Measurements from ENCODE around the gene IER2.

IER2 gene

GRCh38 chr19:13121551-13122274 is 28.5 kb upstream of the IER2 start:
- Histone ChIP-seq H3K9ac (ENCODE audit: low read depth, low read length) (no peak overlapping the region), H3K36me3 (ENCODE audit: insufficient read depth, low read depth, low read length) (peaks cover 35% of the 10 kb centered on the region), H3K4me3 (ENCODE audit: low read length) (no peak overlapping the region), H3K27ac (ENCODE audit: low read length) (no peak overlapping the region), H3K4me1 (ENCODE audit: insufficient read depth, low read length) (peaks cover 18% of the 10 kb centered on the region), H3K9me3 (ENCODE audit: insufficient read depth, low read depth, low read length) (no peaks in the 10 kb centered on the region), H3K27me3 (ENCODE audit: insufficient read depth, low read length) (no peaks in the 10 kb centered on the region)

GRCh38 chr19:13122275-13122878 is 27.8 kb upstream of the IER2 start:
- H3K27ac ChIP-seq (ENCODE audit: low read length), result no peak overlapping the region
- no peaks in the 10 kb centered on the region for H3K27me3 ChIP-seq (ENCODE audit: insufficient read depth, low read length)
- H3K36me3 ChIP-seq (ENCODE audit: insufficient read depth, low read depth, low read length), result peaks cover 37% of the 10 kb centered on the region
- H3K9me3 ChIP-seq (ENCODE audit: insufficient read depth, low read depth, low read length), result no peaks in the 10 kb centered on the region
- no peak overlapping the region for H3K9ac ChIP-seq (ENCODE audit: low read depth, low read length)
- H3K4me3 ChIP-seq (ENCODE audit: low read length), result no peak overlapping the region
- H3K4me1 ChIP-seq (ENCODE audit: insufficient read depth, low read length), result peaks cover 18% of the 10 kb centered on the region

- peaks cover 37% of the 10 kb centered on the region for H3K36me3 ChIP-seq (ENCODE audit: insufficient read depth, low read depth, low read length)
Measured at GRCh38 chr19:13122980-13123957, 26.9 kb upstream of the IER2 start.

GRCh38 chr19:13127051-13127450 is 23.2 kb upstream of the IER2 start:
- H3K27me3 ChIP-seq (ENCODE audit: insufficient read depth, low read length), result no peaks in the 10 kb centered on the region
- no peaks in the 10 kb centered on the region for H3K4me1 ChIP-seq (ENCODE audit: insufficient read depth, low read length)
- no peak overlapping the region for H3K4me3 ChIP-seq (ENCODE audit: low read length)
- H3K27ac ChIP-seq (ENCODE audit: low read length), result no peak overlapping the region
- no peaks in the 10 kb centered on the region; the same call in 1 of the 2 replicates for H3K9me3 ChIP-seq (ENCODE audit: insufficient read depth, low read depth, low read length)
- no peak overlapping the region for H3K9ac ChIP-seq (ENCODE audit: low read depth, low read length)
- peaks cover 15% of the 10 kb centered on the region for H3K36me3 ChIP-seq (ENCODE audit: insufficient read depth, low read depth, low read length)

More at GRCh38 chr19:13122980-13123957, 26.9 kb upstream of the IER2 start:
- Histone ChIP-seq H3K4me1 (ENCODE audit: insufficient read depth, low read length) (peaks cover 18% of the 10 kb centered on the region), H3K9me3 (ENCODE audit: insufficient read depth, low read depth, low read length) (no peaks in the 10 kb centered on the region), H3K4me3 (ENCODE audit: low read length) (no peak overlapping the region), H3K9ac (ENCODE audit: low read depth, low read length) (no peak overlapping the region; the same call in 1 of the 2 replicates), H3K27ac (ENCODE audit: low read length) (no peak overlapping the region), H3K27me3 (ENCODE audit: insufficient read depth, low read length) (no peaks in the 10 kb centered on the region)

- no peaks in the 10 kb centered on the region for H3K4me1 ChIP-seq (ENCODE audit: insufficient read depth, low read length)
- H3K36me3 ChIP-seq (ENCODE audit: insufficient read depth, low read depth, low read length), result peaks cover 13% of the 10 kb centered on the region; the same call in 1 of the 2 replicates
- no peak overlapping the region for H3K4me3 ChIP-seq (ENCODE audit: low read length)
- H3K9me3 ChIP-seq (ENCODE audit: insufficient read depth, low read depth, low read length), result no peaks in the 10 kb centered on the region; the same call in 1 of the 2 replicates
- no peak overlapping the region for H3K9ac ChIP-seq (ENCODE audit: low read depth, low read length)
- H3K27me3 ChIP-seq (ENCODE audit: insufficient read depth, low read length), result no peaks in the 10 kb centered on the region
- H3K27ac ChIP-seq (ENCODE audit: low read length), result no peak overlapping the region
Measured at GRCh38 chr19:13127811-13128575, 22.2 kb upstream of the IER2 start.

- no peak overlapping the region for H3K9ac ChIP-seq (ENCODE audit: low read depth, low read length)
- no peak overlapping the region for H3K4me3 ChIP-seq (ENCODE audit: low read length)
- no peaks in the 10 kb centered on the region for H3K4me1 ChIP-seq (ENCODE audit: insufficient read depth, low read length)
- no peaks in the 10 kb centered on the region for H3K27me3 ChIP-seq (ENCODE audit: insufficient read depth, low read length)
- H3K9me3 ChIP-seq (ENCODE audit: insufficient read depth, low read depth, low read length), result no peaks in the 10 kb centered on the region; the same call in 1 of the 2 replicates
- no peak overlapping the region for H3K27ac ChIP-seq (ENCODE audit: low read length)
- H3K36me3 ChIP-seq (ENCODE audit: insufficient read depth, low read depth, low read length), result peaks cover 16% of the 10 kb centered on the region; the same call in 1 of the 2 replicates
Measured at GRCh38 chr19:13128583-13128982, 21.6 kb upstream of the IER2 start.

- Histone ChIP-seq H3K4me1 (ENCODE audit: insufficient read depth, low read length) (no peaks in the 10 kb centered on the region), H3K9ac (ENCODE audit: low read depth, low read length) (no peak overlapping the region), H3K9me3 (ENCODE audit: insufficient read depth, low read depth, low read length) (no peaks in the 10 kb centered on the region; the same call in 1 of the 2 replicates), H3K36me3 (ENCODE audit: insufficient read depth, low read depth, low read length) (peaks cover 18% of the 10 kb centered on the region; the same call in 1 of the 2 replicates), H3K27ac (ENCODE audit: low read length) (no peak overlapping the region), H3K4me3 (ENCODE audit: low read length) (no peak overlapping the region), H3K27me3 (ENCODE audit: insufficient read depth, low read length) (no peaks in the 10 kb centered on the region)
Measured at GRCh38 chr19:13129384-13129783, 20.8 kb upstream of the IER2 start.

- H3K4me1 ChIP-seq (ENCODE audit: insufficient read depth, low read length), result no peaks in the 10 kb centered on the region
- H3K9ac ChIP-seq (ENCODE audit: low read depth, low read length), result no peak overlapping the region
Measured at GRCh38 chr19:13130886-13131490, 19.2 kb upstream of the IER2 start.

GRCh38 chr19:13132471-13133180 is 17.6 kb upstream of the IER2 start:
- H3K4me1 ChIP-seq (ENCODE audit: insufficient read depth, low read length), result no peaks in the 10 kb centered on the region
- H3K27ac ChIP-seq (ENCODE audit: low read length), result no peak overlapping the region
- no peak overlapping the region for H3K4me3 ChIP-seq (ENCODE audit: low read length)
- no peaks in the 10 kb centered on the region for H3K27me3 ChIP-seq (ENCODE audit: insufficient read depth, low read length)
- H3K9me3 ChIP-seq (ENCODE audit: insufficient read depth, low read depth, low read length), result no peaks in the 10 kb centered on the region; the same call in 1 of the 2 replicates
- H3K36me3 ChIP-seq (ENCODE audit: insufficient read depth, low read depth, low read length), result peaks cover 41% of the 10 kb centered on the region
- H3K9ac ChIP-seq (ENCODE audit: low read depth, low read length), result no peak overlapping the region

More at GRCh38 chr19:13130886-13131490, 19.2 kb upstream of the IER2 start:
- no peak overlapping the region for H3K27ac ChIP-seq (ENCODE audit: low read length)
- no peaks in the 10 kb centered on the region; the same call in 1 of the 2 replicates for H3K9me3 ChIP-seq (ENCODE audit: insufficient read depth, low read depth, low read length)
- H3K36me3 ChIP-seq (ENCODE audit: insufficient read depth, low read depth, low read length), result peaks cover 34% of the 10 kb centered on the region
- H3K27me3 ChIP-seq (ENCODE audit: insufficient read depth, low read length), result no peaks in the 10 kb centered on the region
- H3K4me3 ChIP-seq (ENCODE audit: low read length), result no peak overlapping the region

- Histone ChIP-seq H3K4me1 (ENCODE audit: insufficient read depth, low read length) (no peaks in the 10 kb centered on the region), H3K36me3 (ENCODE audit: insufficient read depth, low read depth, low read length) (peaks cover 48% of the 10 kb centered on the region), H3K9ac (ENCODE audit: low read depth, low read length) (no peak overlapping the region), H3K4me3 (ENCODE audit: low read length) (no peak overlapping the region), H3K27ac (ENCODE audit: low read length) (no peak overlapping the region), H3K27me3 (ENCODE audit: insufficient read depth, low read length) (no peaks in the 10 kb centered on the region), H3K9me3 (ENCODE audit: insufficient read depth, low read depth, low read length) (no peaks in the 10 kb centered on the region; the same call in 1 of the 2 replicates)
Measured at GRCh38 chr19:13133241-13133870, 16.9 kb upstream of the IER2 start.
